Fibroblast of mammary gland (primary cell): ENCODE measurements around the gene CDKL4.
A peak's percentile ranks its signal among the peaks of the same experiment; 100 is the strongest.

Experiments
- DNase-seq: peaks from one replicate; pipeline ENCODE4 v3.0.0-alpha.2; 2010; ENCODE audit warnings: low read depth
- H3K4me3 ChIP-seq: 2 replicates; pipeline ENCODE4 v1.5.1; 2011; ENCODE audit warnings: low read depth, mild to moderate bottlenecking, low read length, moderate library complexity; ENCODE audit not compliant: control insufficient read depth
- CTCF ChIP-seq: conservative IDR thresholded peaks from 2 replicates; pipeline ENCODE4 v1.5.1; 2011; ENCODE audit warnings: low read depth, low read length, inconsistent platforms; ENCODE audit not compliant: control insufficient read depth, insufficient read depth

Gene CDKL4

GRCh38 chr2:39221459-39221858 is 22.3 kb downstream of the CDKL4 start:
- no peak overlapping the region for H3K4me3 ChIP-seq
- DNase-seq, result no peak
- TF ChIP-seq CTCF, result no peak

GRCh38 chr2:39220136-39220535 is 23.6 kb downstream of the CDKL4 start:
- TF ChIP-seq CTCF, result no peak
- H3K4me3 ChIP-seq, result no peak overlapping the region
- DNase-seq, result no peak

GRCh38 chr2:39218391-39218790 is 25.4 kb downstream of the CDKL4 start:
- no peak overlapping the region for H3K4me3 ChIP-seq
- DNase-seq, result no peak
- no peak for TF ChIP-seq CTCF

GRCh38 chr2:39217192-39217550 is 26.6 kb downstream of the CDKL4 start:
- DNase-seq, result no peak
- TF ChIP-seq CTCF, result no peak
- no peak overlapping the region for H3K4me3 ChIP-seq

GRCh38 chr2:39216346-39217191 is 27.2 kb downstream of the CDKL4 start:
- no peak for DNase-seq
- no peak for TF ChIP-seq CTCF
- no peak overlapping the region for H3K4me3 ChIP-seq

GRCh38 chr2:39215545-39215944 is 28.2 kb downstream of the CDKL4 start:
- TF ChIP-seq CTCF, result no peak
- DNase-seq, result peak; percentile 4
- no peak overlapping the region for H3K4me3 ChIP-seq
